NCI-H2029 (cell line): ENCODE measurements around the gene HACD4.

Source experiments
- DNase-seq: peaks from one replicate; lab custom pipeline; 2025; lab: John Stamatoyannopoulos, UW

HACD4 gene, protein sequence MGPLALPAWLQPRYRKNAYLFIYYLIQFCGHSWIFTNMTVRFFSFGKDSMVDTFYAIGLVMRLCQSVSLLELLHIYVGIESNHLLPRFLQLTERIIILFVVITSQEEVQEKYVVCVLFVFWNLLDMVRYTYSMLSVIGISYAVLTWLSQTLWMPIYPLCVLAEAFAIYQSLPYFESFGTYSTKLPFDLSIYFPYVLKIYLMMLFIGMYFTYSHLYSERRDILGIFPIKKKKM

GRCh38 chr9:21031091-21031807, at the start of gene HACD4:
Gene HACD4, minus strand, starts transcription at chr9:21031640. Its CDS starts 50 bp downstream, at chr9:21031590.
- DNase-seq: no peak

DNA sequence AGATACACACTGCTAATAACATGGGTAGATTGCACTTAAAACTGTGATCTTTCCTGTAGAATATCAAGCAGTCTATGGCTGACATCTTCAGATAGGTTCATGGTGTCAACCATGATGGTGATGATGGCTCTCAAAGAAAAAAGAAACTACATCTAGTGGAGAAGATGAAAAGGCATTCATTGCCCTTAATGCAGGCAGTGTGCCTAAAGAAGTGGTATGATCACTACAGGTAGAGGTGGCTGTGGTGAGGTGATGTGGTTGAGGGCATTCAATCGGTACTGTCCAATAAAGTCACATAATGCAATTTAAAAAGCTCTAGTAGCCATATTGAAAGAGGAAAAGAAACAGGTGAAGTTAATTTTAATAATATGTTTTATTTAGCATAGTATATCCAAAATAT, 49.4 kb upstream of the HACD4 start:
- no peak for DNase-seq

GRCh38 chr9:21078702-21079101, 47.3 kb upstream of the HACD4 start:
- no peak for DNase-seq

DNA sequence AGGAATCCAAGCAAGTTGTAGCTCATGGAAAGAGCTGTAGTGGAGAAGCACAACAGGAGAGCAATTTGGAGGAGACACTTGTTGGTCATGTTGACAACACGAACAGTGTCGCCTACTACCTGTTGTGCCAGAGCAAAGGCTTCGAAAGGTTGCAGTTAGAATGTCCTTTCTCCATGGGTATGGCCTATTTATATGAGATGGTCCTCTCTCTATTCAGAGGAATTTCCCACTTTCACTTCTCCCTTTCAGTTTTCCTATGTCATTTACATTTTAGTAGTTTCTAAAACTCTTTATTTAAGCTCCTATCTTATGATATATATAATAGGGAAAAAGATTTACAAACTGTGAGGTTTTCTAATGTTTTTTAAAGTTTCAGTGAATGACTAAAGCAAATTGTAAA, 46.3 kb upstream of the HACD4 start, which contains the start of gene IFNB1:
TSS of gene IFNB1 (minus strand) at position 162 of the 400 bp plus-strand sequence. CDS start at position 89, 73 bp downstream.
- no peak for DNase-seq

DNA sequence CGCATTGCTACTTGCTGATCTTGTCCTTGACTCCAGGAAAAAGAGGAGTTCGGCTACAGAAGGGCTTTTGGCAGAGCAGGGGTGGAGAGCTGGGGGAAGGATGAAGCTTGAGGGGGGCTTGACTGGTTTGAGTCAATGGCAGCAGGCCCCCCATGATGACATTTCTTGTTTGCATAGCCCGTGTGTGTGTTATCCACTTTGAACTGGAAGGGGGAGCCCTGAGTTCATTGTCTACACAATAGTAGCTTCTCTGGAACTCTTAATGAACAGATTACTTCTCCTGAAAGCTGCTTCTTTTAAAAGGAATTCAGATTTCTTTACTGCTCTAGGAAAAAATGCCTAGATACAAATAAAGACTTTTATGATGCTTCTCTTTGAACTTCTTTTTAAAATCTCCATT, 44.0 kb upstream of the HACD4 start:
- no peak for DNase-seq

DNA sequence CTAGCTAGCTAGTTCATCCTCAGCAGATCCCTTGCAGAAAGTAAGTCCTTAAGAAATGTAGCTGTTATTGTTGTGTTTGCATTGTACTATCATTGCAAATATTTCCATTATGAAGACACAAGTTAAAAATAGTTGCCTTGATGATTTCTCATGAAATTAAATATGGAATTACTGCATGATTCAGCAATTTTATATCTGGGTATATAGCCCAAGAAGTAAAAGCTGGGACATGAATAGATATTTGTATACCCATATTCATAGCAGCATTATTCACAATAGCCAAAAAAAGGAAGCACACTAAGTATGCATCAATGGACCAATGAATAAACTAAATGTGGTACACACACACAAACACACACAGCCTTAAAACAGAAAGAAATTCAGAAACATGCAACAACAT, 39.5 kb upstream of the HACD4 start:
- DNase-seq: no peak

DNA sequence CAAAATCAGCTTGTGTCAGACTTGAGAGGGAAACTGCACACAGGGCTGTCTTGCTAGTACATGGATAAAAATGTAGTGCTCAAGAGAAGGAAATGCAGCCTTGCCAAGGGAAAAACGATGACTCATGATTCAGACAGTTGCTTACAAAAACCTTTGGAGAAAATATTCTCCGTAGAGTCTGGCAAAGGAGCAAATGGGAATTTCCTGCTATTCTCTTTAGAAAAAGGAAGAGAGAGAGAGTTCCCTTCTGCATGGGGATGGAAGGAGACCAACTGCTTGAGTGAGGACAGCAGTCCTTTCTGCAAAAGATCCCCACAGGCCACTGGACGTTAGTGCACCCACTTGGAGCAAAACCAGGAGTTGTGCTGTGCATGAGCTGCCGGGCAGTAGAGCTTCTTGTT, 38.7 kb upstream of the HACD4 start:
- DNase-seq: no peak

DNA sequence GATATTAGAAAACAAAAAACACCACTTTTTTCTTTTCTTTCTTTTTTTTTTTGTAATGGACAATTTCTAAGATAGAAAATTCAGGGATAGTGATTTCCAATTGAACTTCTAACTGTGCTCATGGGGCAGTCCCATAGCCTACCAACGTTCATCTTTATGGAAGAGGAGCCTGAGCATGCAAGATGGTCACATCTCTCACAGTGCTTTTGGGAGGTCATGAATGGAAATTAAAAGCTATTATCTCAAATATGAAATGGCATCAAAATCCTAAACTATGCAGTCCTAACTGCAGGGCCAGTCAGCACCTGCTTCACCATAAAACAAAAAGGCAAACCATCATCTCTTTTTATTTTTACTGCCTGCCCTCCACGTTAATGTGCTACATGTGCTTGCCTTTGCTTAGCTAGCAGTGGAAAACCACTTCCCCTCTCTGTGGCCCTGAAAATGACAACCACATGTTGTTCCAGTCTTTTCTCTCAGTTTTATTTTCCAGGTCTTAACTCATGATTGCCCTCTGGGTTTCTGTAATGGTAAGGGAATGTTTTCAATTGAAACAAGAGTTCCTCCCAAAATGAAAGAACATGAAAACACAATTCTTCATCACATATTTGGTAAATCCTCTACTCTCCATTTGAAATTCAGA, 29.6 kb upstream of the HACD4 start:
- no peak for DNase-seq

DNA sequence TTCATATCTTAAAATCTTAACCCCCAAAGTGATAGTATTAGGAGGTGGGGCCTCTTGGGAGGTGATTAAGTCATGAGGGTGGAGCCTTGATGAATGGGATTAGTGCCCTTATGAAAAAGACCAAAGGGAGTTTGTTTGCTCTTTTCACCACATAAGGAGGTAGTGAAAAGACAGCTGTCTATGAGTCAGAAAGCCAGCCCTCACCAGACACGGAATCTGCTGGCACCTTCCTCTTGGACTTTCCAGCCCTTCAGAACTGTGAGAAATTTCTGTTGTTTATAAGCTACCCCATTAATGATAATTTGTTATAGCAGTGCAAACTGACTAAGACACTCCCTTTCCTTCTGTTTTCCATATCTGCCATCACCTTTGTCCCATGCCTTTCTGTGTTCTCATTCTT, 25.5 kb upstream of the HACD4 start:
- DNase-seq: peak; percentile 37

DNA sequence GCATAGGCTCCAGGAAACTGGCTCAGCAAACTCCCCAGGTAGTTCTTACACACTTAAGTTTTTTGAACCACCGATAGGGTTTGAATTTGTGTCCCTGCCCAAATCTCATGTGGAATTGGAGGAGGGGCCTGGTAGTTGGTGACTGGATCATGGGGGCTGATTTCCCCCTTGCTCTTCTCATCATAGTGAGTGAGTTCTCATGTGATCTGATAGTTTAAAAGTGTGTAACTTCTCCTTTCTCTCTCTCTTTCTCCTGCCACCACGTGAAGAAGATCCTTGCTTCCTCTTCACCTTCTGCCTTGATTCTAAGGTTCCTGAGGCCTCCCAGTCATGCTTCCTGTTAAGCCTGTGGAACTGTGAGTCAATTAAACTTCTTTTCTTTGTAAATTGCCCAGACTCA, 22.4 kb upstream of the HACD4 start:
- no peak for DNase-seq

- DNase-seq: no peak
These were observed 15.8 kb upstream of the HACD4 start for GRCh38 chr9:21047281-21047691.

DNA sequence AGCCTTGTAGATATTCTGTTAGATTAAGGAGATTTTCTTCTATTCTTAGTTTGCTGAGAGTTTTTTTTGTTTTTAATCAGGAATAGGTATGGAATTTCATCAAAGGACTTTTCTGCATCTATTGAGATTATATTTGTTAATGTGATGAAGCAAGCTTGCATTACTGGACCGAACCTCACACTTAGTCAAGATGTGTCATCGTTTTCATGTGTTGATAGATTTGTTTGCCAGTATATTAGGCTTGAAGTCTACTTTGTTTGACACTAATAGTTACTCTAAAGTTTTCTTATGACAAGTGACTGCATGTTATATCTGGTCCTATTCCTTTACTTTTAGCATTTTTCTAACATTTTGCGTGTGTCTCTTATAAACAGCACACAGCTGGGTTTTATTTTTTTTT, 12.4 kb upstream of the HACD4 start:
- DNase-seq: no peak

DNA sequence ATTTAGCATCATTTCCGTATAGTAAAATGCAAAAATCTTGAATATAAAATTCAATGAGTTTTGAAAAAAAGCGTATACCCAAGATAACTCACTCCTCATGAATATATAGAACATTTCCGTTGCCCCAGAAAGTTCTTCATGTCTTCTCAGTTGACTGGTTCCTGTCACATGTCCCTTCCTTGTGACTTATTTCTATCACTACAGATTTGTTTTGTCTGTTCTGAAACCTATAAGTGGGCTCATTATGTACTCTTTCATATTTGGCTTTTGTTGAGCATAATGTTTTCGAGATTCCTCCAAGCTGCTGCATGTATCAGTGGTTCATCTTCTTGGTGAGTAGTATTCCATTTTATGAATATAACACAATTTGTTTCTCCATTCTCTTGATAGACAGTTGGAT, 11.0 kb upstream of the HACD4 start:
- no peak for DNase-seq

- no peak for DNase-seq
These were observed 7.9 kb upstream of the HACD4 start for GRCh38 chr9:21039302-21039701.

- no peak for DNase-seq
These were observed 5.8 kb upstream of the HACD4 start for GRCh38 chr9:21037278-21037677.

DNA sequence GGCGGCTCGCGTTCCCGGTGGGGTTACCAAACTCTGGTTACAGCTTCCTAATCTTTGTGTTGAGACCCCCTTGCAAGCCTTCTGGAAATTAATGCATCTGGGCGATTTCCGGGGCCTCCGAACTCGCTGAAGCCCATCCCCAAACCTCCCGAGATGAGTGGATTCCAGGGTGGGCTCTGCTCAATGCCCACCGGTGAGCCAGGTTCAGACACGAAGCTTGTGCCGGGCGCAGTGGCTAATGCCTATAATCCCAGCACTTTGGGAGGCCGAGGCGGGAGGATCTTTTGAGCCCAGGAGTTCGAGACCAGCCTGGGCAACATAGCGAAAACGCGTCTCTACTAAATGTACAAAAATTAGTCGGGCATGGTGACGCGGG, 356 bp upstream of the HACD4 start:
- DNase-seq: no peak

DNA sequence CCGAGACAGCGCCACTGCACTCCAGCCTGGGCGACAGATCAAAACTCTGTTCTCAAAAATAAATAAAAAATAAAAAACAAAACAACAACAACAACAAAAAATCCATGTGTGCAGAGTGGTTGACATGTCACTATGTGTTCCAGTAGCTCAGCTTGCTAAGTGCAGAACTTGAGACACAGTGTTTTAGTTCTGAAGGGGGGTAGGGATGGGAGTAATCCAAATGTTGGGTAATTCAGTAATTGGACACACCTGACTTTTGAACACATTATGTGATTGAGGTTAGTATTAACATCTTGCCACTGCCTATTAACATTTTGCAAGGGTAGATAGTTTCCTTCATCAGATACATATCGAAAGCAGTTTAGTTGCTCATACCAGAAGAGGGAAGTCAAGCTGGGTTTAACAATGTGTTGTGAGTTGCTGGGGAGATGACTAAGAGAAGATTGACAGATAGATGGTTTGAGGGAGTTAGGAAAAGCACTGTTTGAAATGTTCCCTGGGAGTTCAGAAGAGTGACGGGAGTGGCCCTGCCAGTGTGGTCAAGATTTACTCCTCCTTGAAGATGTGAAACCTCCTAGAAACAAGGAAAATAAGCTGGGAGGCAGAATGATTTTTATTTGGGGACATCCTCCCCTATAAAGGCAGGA, 928 bp downstream of the HACD4 start:
- DNase-seq: no peak

- DNase-seq: no peak
These were observed 1.8 kb downstream of the HACD4 start for GRCh38 chr9:21029661-21030060.

DNA sequence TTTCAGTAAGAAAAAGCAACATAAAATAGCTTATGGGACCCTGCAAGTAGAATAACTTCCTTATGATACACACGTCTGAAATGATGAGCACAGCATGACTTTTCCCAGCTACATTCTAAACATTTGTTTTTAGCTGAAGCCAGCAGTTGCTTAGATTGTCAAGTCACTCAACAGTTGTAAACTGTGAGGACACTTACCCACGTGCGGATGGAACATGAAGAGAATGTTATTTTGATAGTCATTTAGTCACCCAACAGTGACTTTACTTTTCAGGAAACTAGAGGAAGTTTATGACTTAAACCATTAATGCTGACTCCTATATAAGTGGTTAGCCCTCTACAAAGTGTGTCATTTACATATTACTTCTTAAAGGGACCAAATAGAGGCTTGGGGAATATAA, 3.0 kb downstream of the HACD4 start:
- DNase-seq: no peak

DNA sequence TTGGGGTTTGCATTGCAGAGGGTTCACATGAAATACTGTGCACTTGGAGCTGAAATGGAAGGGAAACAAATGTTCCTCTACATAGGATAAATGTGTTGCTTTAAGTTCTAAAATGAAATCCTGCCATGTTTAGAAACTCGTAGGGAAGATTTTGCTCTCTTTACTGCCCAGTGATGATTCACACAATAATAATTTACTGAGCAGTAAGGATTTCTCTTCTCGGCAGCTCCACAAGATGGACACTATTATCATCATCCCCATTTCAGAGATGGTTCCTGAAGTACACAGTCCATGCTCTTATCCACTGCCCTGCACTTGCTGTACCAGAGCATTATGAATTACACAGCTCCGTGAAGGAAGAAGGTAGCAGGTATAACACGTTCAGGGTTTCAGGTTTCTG, 4.1 kb downstream of the HACD4 start:
- no peak for DNase-seq

DNA sequence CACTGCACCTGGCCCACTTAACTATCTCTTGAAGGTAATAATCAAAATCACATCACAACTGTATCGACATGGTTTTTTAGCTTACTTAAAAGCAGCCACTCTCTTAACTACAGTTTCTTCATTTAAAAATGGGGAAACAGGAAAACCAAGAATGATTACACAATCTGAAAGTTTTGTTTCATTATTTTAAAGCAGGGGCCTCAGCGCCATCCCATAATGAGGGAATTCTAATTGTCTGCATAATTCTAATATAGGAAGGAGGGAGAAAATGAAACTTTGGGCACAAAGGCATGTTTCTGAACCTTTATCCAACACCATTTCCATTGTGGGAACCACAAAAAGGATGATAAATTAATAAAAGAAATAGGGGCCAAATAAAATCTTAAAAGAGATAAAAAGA, 7.6 kb downstream of the HACD4 start:
- no peak for DNase-seq

DNA sequence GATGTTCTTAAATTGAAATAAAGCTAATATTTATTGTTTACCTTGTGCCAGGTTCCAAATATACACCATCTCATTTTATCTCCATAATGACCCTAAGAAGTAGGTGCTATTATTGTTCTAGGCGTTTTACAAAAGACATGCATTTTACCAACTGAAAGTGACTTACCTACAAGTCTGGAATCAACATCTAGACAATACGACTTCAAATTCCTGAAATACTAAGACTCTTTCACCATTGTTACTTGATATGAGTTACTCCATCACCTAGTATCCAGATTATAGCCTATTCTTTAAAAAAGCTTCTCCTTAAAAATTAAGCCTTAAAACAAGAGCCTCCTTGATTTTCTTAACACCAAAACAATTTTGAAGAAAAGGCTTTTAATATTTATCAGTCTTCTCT, 13.3 kb downstream of the HACD4 start:
- no peak for DNase-seq
